H1 (cell line): ENCODE measurements around the gene PF4V1. TPM values are rescaled to one million over a fixed set of nuclear protein-coding genes. Genes with fewer than 3 reads are reported as not detected.

Source experiments
- CTCF ChIA-PET: fragments of 300-600 bp; sonication (Branson Sonifier 250); formaldehyde crosslinking; loops from one replicate; lab custom pipeline; 2021; ENCODE audit not compliant: partially characterized antibody; lab: Charles Lee
- POLR2A ChIA-PET: fragments of 300-600 bp; sonication (Branson Sonifier 250); formaldehyde crosslinking; loops from one replicate; lab custom pipeline; 2021; ENCODE audit warnings: inconsistent platforms; ENCODE audit not compliant: partially characterized antibody; lab: Charles Lee
- DNase-seq, 2 experiments: peaks; one replicate each; pipeline versions ENCODE4 v3.0.0 to v3.0.0-alpha.2; 2010 to 2022; ENCODE audit warnings: low spot score in 2 of 2, low read depth in 1 of 2, mixed read lengths in 1 of 2
- FAIRE-seq: peaks from 2 replicates; lab custom pipeline; 2011; peaks lifted over from hg19 to GRCh38; lab: Jason Lieb, UNC
- H2AFZ ChIP-seq: 2 replicates; pipeline ENCODE4 v1.8.1; 2012; ENCODE audit warnings: low read length, inconsistent platforms
- H2AK5ac ChIP-seq: 2 replicates; pipeline ENCODE4 v1.6.1; 2013; ENCODE audit warnings: low read depth, low read length
- H2BK120ac ChIP-seq: replicated peaks from 2 replicates; pipeline ENCODE3; 2013; ENCODE audit warnings: low read depth, low read length, inconsistent platforms
- H2BK12ac ChIP-seq: 2 replicates; pipeline ENCODE4 v1.6.1; 2013; ENCODE audit warnings: low read depth, low read length
- H2BK15ac ChIP-seq: 2 replicates; pipeline ENCODE4 v1.6.1; 2013; ENCODE audit warnings: low read length
- H2BK20ac ChIP-seq: 2 replicates; pipeline ENCODE4 v1.6.1; 2013; ENCODE audit warnings: low read length
- H2BK5ac ChIP-seq: 2 replicates; pipeline ENCODE4 v1.6.1; 2013; ENCODE audit warnings: low read depth, low read length
- H3K14ac ChIP-seq: 2 replicates; pipeline ENCODE4 v1.6.1; 2013; ENCODE audit warnings: inconsistent platforms; ENCODE audit not compliant: insufficient read length
- H3K18ac ChIP-seq: 2 replicates; pipeline ENCODE4 v1.6.1; 2013; ENCODE audit warnings: low read length; ENCODE audit errors: extremely low read depth
- H3K23ac ChIP-seq: 2 replicates; pipeline ENCODE4 v1.6.1; 2013; ENCODE audit warnings: inconsistent platforms; ENCODE audit not compliant: insufficient read length
- H3K23me2 ChIP-seq: 2 replicates; pipeline ENCODE4 v1.6.1; 2013; ENCODE audit warnings: low read depth, low read length
- H3K27ac ChIP-seq: 2 replicates; pipeline ENCODE4 v1.6.1; 2011; ENCODE audit warnings: low read depth, low read length, inconsistent platforms
- H3K27me3 ChIP-seq, 4 experiments: replicated peaks in 1 of 4; 1 replicate in 1 of 4; 2 replicates in 3 of 4; pipeline versions ENCODE4 v1.6.1 to v1.8.1; 2011 to 2013; ENCODE audit warnings: low read length in 3 of 4, mild to moderate bottlenecking in 3 of 4, inconsistent platforms in 2 of 4, mixed read lengths in 2 of 4, moderate library complexity in 1 of 4; ENCODE audit not compliant: control insufficient read depth in 3 of 4, insufficient read depth in 3 of 4; ENCODE audit errors: extremely low read depth in 1 of 4
- H3K36me3 ChIP-seq, 4 experiments: 2 replicates each; pipeline versions ENCODE4 v1.6.1 to v1.8.1; 2011 to 2013; ENCODE audit warnings: mild to moderate bottlenecking in 4 of 4, low read length in 3 of 4, moderate library complexity in 2 of 4, control low read depth in 1 of 4, inconsistent platforms in 1 of 4; ENCODE audit not compliant: insufficient read depth in 4 of 4, control insufficient read depth in 2 of 4
- H3K4ac ChIP-seq: replicated peaks from 2 replicates; pipeline ENCODE3; 2013; ENCODE audit warnings: low read length, low read depth, mixed read lengths, inconsistent platforms; ENCODE audit not compliant: insufficient read length
- H3K4me1 ChIP-seq, 4 experiments: replicated peaks in 1 of 4; 1 replicate in 1 of 4; 2 replicates in 3 of 4; pipeline versions ENCODE4 v1.6.1 to v1.8.1; 2011 to 2013; ENCODE audit warnings: low read length in 3 of 4, inconsistent platforms in 2 of 4, mixed read lengths in 1 of 4; ENCODE audit not compliant: insufficient read depth in 4 of 4, control insufficient read depth in 3 of 4
- H3K4me2 ChIP-seq, 2 experiments: 2 replicates each; pipeline versions ENCODE4 v1.6.1 to v1.8.1; 2011 to 2013; ENCODE audit warnings: low read depth in 2 of 2, low read length in 2 of 2, control low read depth in 1 of 2, inconsistent platforms in 1 of 2, mild to moderate bottlenecking in 1 of 2; ENCODE audit not compliant: insufficient read depth in 1 of 2
- H3K4me3 ChIP-seq, 4 experiments: fragments of 200-600, 300-600 bp in 1 of 4; sonication (generic), shearing (Covaris generic), sonication (Bioruptor Twin) in 1 of 4; 2 replicates each; pipeline versions ENCODE4 v1.5.1 to v1.8.1; 2011 to 2016; ENCODE audit warnings: low read length in 4 of 4, low read depth in 3 of 4, control low read depth in 2 of 4, inconsistent platforms in 2 of 4, mild to moderate bottlenecking in 2 of 4, mixed read lengths in 1 of 4, moderate library complexity in 1 of 4; ENCODE audit not compliant: insufficient read depth in 2 of 4; ENCODE audit errors: extremely low read depth in 1 of 4
- H3K56ac ChIP-seq: replicated peaks from 2 replicates; pipeline ENCODE3; 2013; ENCODE audit warnings: low read depth, mild to moderate bottlenecking, mixed read lengths, low read length, inconsistent platforms; ENCODE audit not compliant: insufficient read length
- H3K79me1 ChIP-seq: 2 replicates; pipeline ENCODE4 v1.6.1; 2013; ENCODE audit warnings: low read depth, low read length, control low read depth
- H3K79me2 ChIP-seq, 2 experiments: 2 replicates each; pipeline versions ENCODE4 v1.6.1 to v1.8.1; 2012 to 2013; ENCODE audit warnings: low read length in 2 of 2, mild to moderate bottlenecking in 2 of 2, inconsistent platforms in 1 of 2; ENCODE audit not compliant: insufficient read depth in 2 of 2, control insufficient read depth in 1 of 2
- H3K9ac ChIP-seq, 4 experiments: replicated peaks in 1 of 4; 1 replicate in 1 of 4; 2 replicates in 3 of 4; pipeline versions ENCODE4 v1.6.1 to v1.8.1; 2011 to 2013; ENCODE audit warnings: low read depth in 3 of 4, low read length in 3 of 4, control low read depth in 2 of 4, mild to moderate bottlenecking in 2 of 4, moderate library complexity in 2 of 4, inconsistent platforms in 1 of 4; ENCODE audit errors: extremely low read depth in 1 of 4
- H3K9me3 ChIP-seq, 2 experiments: 2 replicates each; pipeline versions ENCODE4 v1.6.1 to v1.8.1; 2012 to 2013; ENCODE audit warnings: mild to moderate bottlenecking in 2 of 2, moderate library complexity in 2 of 2, control low read depth in 1 of 2, inconsistent platforms in 1 of 2, low read depth in 1 of 2, low read length in 1 of 2, mixed read lengths in 1 of 2; ENCODE audit not compliant: insufficient read depth in 2 of 2
- H4K20me1 ChIP-seq, 2 experiments: replicated peaks in 1 of 2; 2 replicates each; pipeline versions ENCODE3 to v1.8.1; 2011 to 2013; ENCODE audit warnings: inconsistent platforms in 2 of 2, low read length in 2 of 2, mild to moderate bottlenecking in 1 of 2; ENCODE audit not compliant: insufficient read depth in 2 of 2, control insufficient read depth in 1 of 2
- H4K5ac ChIP-seq: 2 replicates; pipeline ENCODE4 v1.6.1; 2013; ENCODE audit warnings: low read length, low read depth, mixed read lengths, inconsistent platforms; ENCODE audit not compliant: insufficient read length
- H4K8ac ChIP-seq: 2 replicates; pipeline ENCODE4 v1.8.0; 2013; ENCODE audit warnings: mild to moderate bottlenecking, moderate library complexity, low read length, inconsistent platforms; ENCODE audit not compliant: insufficient read depth; ENCODE audit errors: extremely low read depth
- H4K91ac ChIP-seq: replicated peaks from 2 replicates; pipeline ENCODE3; 2013; ENCODE audit warnings: low read length, mixed read lengths, inconsistent platforms; ENCODE audit not compliant: insufficient read length
- GABPA ChIP-seq: IDR thresholded peaks from 2 replicates; pipeline ENCODE4 v1.6.1; 2011; ENCODE audit warnings: mild to moderate bottlenecking, low read length, moderate library complexity, borderline replicate concordance; ENCODE audit not compliant: insufficient read depth
- RFX5 ChIP-seq: IDR thresholded peaks from 2 replicates; pipeline ENCODE4 v1.6.1; 2011; ENCODE audit warnings: low read depth, low read length, improper control_type of control experiment, borderline replicate concordance
- TAF7 ChIP-seq: optimal IDR thresholded peaks from 2 replicates; pipeline ENCODE3; 2011; ENCODE audit warnings: low read depth, mild to moderate bottlenecking, inconsistent platforms, low read length, moderate library complexity, borderline replicate concordance
- polyA plus RNA-seq, 7 experiments: library from polyadenylated mRNA; depleted of rRNA in 3 of 7; stranded (reverse) in 5 of 7; unstranded in 2 of 7; fragments of >200 nt in 5 of 7; fragments of 200-250 nt in 2 of 7; gene quantifications; 1 replicate in 5 of 7; 2 replicates in 1 of 7; 4 replicates in 1 of 7; pipeline versions ENCODE4 v1.2.1 to v1.2.3, GENCODE V29; 2011 to 2013; ENCODE audit warnings: missing spikeins in 2 of 7, mixed read lengths in 2 of 7
- total RNA-seq: library from RNA; stranded (reverse); fragmentation: NEBNext Ultra II Directional; extraction: Animal tissue kit (Norgen Biotek cat#: 25700); gene quantifications from 2 replicates; pipeline ENCODE4 v1.2.1, GENCODE V29; 2021

PF4V1 gene
- total and polyA plus RNA-seq, 2 of the 8 experiments (the other 6 are each of a cell fraction or from before 2014, with no cell fraction given), result not detected

GRCh38 chr4:73859614-73860088 is 6.6 kb downstream of the PF4V1 start:
- Histone ChIP-seq H3K4me3 (no peak overlapping the region), H2BK12ac (no peak overlapping the region), H3K23me2 (no peaks in the 10 kb centered on the region), H2BK15ac (no peak overlapping the region), H3K4ac (no peak overlapping the region), H3K27me3 (no peaks in the 10 kb centered on the region), H3K79me2 (no peaks in the 10 kb centered on the region), H2BK5ac (no peak overlapping the region), H3K79me1 (no peaks in the 10 kb centered on the region), H2AFZ (no peak overlapping the region), H3K9ac (no peak overlapping the region), H3K36me3 (no peaks in the 10 kb centered on the region), H3K27ac (no peak overlapping the region), H2BK120ac (no peak overlapping the region), H3K14ac (no peak overlapping the region), H3K9me3 (no peaks in the 10 kb centered on the region), H4K20me1 (no peaks in the 10 kb centered on the region), H4K91ac (no peak overlapping the region), H2AK5ac (no peak overlapping the region), H2BK20ac (no peak overlapping the region), H3K4me1 (no peaks in the 10 kb centered on the region), H3K56ac (no peak overlapping the region), H3K4me2 (no peak overlapping the region), H4K5ac (no peak overlapping the region), H3K23ac (no peak overlapping the region), H4K8ac (no peak overlapping the region), H3K18ac (no peak overlapping the region)
- POLR2A ChIA-PET, result no interaction called here
- no peak for DNase-seq
- CTCF ChIA-PET, result interaction anchor here (0.8 to 1.8 kb wide), 8 partner anchors 9 to 548 kb away, joined by 3 to 5 read pairs (median 4); partner anchors contain the start of gene CXCL2
- no peak for FAIRE-seq
- TF ChIP-seq GABPA, result no peak
- no peak for TF ChIP-seq TAF7
- no peak for TF ChIP-seq RFX5
